Tongue (tissue), 2 donors: ENCODE data around the gene IL13RA1. TPM values are rescaled to one million over a fixed set of nuclear protein-coding genes. Genes with fewer than 3 reads are reported as not detected.
A peak's percentile ranks its signal among the peaks of the same experiment; 100 is the strongest.
"Not testable (repeated sequence)": the region's sequence is repeated elsewhere in the genome, so short reads cannot be mapped to it uniquely, and the experiment has no call there.

Source experiments
- DNase-seq: peaks from one replicate; pipeline ENCODE4 v3.0.0-alpha.2; 2015
- total RNA-seq: library from RNA; depleted of rRNA; stranded (reverse); fragments of >200 nt; gene quantifications from one replicate; pipeline ENCODE4 v1.2.3, GENCODE V29; 2014

The IL13RA1 gene
- total RNA-seq, 1 donor from 2014 or later: 33.2 TPM

DNA sequence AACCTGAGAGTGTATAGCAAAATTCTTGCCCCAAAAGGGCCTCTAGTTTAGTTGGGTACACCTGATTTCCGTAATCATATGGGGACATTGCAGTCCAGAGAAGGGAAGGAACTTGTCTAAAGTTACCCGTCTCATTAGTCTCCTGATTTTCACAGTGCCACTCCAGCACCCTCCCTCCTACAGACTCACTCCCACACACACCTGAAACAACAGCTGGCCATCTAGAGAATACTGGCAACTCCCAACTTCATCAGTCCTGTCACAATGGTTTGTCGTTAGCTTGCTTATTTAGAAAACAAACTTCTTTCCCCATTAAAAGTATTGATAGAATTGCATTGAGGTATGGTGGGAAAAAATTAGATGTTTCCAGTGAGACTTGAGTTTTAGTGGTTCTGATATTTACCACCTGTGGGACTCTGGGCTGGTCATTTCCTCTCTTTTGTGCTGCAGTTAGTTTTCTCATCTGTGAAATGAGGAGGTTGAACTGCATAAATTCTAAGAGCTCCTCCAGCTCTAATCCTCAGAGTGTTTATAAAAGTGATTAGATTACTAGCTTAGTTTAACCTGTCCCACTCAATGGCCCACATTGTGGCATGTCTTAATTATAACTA is 1.7 kb downstream of the IL13RA1 start:
- no peak for DNase-seq

DNA sequence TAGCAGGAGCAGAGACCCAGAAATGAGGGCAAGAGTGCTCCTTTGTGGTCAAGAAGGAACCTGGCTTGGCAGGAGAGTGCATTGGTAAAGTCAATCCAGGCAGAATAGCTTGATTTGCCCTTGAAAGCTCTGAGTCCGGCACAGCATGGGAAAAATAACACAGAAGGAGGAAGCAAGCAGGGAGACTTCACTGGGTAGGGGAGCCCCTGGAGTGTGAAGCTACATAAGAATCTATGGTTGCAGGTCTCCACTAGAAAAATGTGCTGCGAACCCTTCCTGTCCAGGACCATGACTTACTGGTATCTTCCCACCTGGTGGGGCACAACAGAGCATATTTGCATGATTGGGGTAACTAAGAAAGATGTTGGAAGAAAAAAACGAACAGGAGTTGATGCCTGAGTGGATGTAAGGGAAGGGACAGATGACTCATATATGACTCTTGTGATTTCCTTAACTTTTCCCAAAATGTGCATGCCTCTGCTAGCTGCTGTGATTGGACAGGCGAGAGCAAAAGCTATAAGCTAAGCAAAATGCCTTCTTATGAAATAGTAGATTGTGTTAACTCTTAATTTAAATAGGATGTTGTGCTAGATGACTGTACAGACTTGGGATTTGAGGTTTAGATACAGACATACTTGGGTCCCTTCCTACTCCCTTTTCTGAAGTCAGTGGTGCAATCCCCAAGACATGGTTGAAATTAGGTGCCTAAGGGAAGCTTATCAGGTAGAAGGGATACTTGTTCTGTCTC is 3.3 kb downstream of the IL13RA1 start:
- DNase-seq: no peak

DNA sequence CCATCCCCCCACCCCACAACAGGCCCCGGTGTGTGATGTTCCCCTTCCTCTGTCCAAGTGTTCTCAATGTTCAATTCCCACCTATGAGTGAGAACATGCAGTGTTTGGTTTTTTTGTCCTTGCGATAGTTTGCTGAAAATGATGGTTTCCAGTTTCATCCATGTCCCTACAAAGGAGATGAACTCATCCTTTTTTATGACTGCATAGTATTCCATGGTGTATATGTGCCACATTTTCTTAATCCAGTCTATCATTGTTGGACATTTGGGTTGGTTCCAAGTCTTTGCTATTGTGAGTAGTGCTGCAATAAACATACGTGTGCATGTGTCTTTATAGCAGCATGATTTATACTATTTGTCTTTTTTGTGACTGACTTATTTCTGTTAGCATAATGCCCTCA is 5.1 kb downstream of the IL13RA1 start:
- not testable (repeated sequence) for DNase-seq

- no peak for DNase-seq
These were observed 7.5 kb downstream of the IL13RA1 start for GRCh38 chrX:118734909-118735308.

- DNase-seq: no peak
These were observed 9.1 kb downstream of the IL13RA1 start for GRCh38 chrX:118736394-118737010.

GRCh38 chrX:118739577-118739976 is 12.2 kb downstream of the IL13RA1 start:
- no peak for DNase-seq

GRCh38 chrX:118740276-118740889 is 13.0 kb downstream of the IL13RA1 start:
- DNase-seq: no peak

GRCh38 chrX:118742176-118742575 is 14.8 kb downstream of the IL13RA1 start:
- no peak for DNase-seq

GRCh38 chrX:118745570-118745969 is 18.2 kb downstream of the IL13RA1 start:
- DNase-seq: no peak

DNA sequence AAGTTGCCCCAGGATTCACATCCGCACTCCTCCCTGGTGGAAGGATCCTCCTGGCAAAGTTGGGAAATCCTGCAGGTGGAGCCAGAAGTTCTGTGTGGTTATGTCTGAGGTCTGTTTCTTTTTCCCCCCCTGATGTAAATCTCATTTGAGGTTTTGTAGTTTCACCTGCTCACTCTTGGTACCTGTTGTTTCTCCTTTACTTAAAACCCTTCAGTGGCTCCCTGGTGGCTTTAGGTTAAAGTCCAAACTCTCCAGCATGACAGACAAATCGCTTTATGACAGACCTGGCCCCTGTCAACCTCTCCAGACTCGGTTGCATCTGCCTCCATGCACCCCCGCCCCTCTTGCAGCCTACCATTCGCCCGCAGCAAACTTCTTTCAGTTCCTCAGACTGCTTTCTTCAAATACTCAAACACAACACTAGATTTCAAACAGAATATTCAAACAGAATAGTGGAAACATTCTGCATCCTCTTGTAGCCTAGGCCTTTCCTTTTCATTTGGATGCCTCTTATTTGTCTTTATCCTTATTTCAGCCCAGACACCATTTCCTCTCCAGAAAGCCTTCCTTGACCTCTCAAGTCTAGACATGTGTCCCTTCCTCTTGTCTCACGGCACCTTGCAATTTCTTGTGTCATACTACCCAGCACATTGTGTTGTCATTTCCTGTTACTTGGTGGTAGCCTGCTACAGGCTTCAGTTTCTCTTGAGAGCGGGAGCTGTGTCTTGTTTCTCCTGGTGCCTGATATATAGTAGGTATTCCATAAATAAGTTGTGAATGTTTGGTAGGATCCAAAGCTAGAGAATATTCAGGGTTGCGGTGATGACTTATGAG is 24.8 kb downstream of the IL13RA1 start:
- DNase-seq: no peak

DNA sequence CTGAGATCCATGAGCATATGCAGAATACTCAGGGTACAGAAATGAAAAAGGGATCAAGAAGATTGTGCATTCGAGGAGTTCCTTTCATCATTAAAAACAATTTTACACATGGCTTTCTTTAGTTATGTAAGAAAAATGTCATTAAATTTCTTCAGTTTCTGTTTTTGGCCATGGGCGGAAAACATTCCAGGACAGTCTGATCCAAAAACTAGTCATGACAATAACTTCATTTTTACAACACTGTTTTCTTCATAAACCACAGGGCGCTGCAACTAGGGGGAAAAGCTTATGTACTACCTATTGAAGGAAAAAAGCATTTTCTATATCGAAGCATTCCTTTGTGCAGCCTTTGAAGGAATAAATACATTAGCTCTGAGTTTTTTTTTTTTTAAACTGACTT is 28.2 kb downstream of the IL13RA1 start:
- DNase-seq: no peak

- no peak for DNase-seq
These were observed 28.7 kb downstream of the IL13RA1 start for GRCh38 chrX:118756101-118756500.

- DNase-seq: no peak
These were observed 31.1 kb downstream of the IL13RA1 start for GRCh38 chrX:118758511-118758910.

DNA sequence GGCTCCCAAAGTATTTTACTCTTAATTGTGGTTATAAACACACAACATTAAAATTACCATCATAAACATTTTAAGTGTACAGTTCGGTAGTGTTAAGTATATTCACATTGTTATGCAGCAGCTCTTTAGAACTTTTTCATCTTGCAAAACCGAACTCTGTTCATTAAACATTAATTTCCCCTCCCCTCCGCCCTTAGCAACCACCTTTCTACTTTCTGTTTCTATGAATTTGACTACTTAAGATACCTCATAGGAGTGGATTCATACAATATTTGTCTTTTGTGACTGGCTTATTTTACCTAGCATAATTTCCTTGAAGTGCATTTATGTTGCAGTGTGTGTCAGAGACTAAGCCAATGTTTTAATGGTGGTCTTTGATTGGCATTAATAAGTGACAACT is 32.6 kb downstream of the IL13RA1 start:
- no peak for DNase-seq

GRCh38 chrX:118761939-118762707 is 34.7 kb downstream of the IL13RA1 start:
- DNase-seq: peak; percentile 31

GRCh38 chrX:118763489-118763888 is 36.1 kb downstream of the IL13RA1 start:
- DNase-seq: no peak

DNA sequence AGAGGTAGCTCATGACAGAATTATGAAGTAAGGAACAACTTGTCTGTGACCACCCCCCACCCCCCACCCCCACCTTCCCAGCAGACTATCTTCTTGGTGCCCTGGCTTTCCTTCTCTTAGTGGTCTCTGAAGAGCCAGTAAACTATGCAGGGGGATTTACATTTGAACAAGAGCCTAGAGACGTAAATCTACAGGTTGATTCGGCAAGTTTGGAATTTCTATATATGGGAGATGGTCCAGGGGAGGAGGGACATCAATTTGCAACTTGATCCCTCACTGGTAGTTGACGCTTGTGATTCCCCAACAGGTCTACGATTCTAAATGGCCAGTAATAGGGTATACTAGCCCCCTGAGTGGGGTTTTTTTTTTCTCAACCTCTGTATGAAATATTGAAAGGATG is 36.7 kb downstream of the IL13RA1 start:
- no peak for DNase-seq

- DNase-seq: no peak
These were observed 42.8 kb downstream of the IL13RA1 start for GRCh38 chrX:118770133-118770760.

- DNase-seq: no peak
These were observed 44.6 kb downstream of the IL13RA1 start for GRCh38 chrX:118772051-118772450.

- DNase-seq: no peak
These were observed 46.4 kb downstream of the IL13RA1 start for GRCh38 chrX:118773782-118774181.

DNA sequence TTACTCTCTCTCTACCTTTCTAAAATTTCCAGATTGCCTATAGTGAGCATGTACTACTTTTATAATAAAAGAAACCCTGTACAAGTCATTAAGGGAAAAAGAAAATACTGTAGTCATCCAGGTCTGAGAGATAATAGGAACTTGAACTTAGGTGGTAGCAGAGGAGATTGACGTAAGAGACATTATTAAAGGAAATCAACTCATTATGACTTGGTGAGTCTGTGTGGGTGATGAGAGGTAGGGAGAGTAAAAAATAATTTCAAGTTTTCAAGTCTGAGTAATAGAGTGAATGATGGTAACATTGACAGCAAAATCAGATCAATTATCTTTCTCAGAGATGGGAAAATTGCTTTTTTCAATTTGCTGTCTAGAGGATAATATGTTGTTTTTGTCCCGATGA is 52.2 kb downstream of the IL13RA1 start:
- DNase-seq: no peak
